Measurements from ENCODE around the gene CHD1L.
"Not testable (repeated sequence)": the region's sequence is repeated elsewhere in the genome, so short reads cannot be mapped to it uniquely, and the experiment has no call there.

Gene CHD1L

GRCh38 chr1:147242449-147243227, at the start of gene CHD1L:
Gene CHD1L, plus strand, starts transcription at chr1:147242684. Its CDS starts 20 bp downstream, at chr1:147242704.
- peak; percentile 82 for TF ChIP-seq CTCF (IDR thresholded peaks at IDR 0.05; ENCODE audit: low read depth, low read length, missing control alignments)
- DNase-seq (ENCODE audit: low read depth): peak; percentile 92
- in situ Hi-C loops (cut with HindIII; ENCODE audit: low sequenced_read_pairs): no loop called here
- peak within 1 kb of the TSS; percentile 77 for H3K4me3 ChIP-seq (ENCODE audit: low read depth, low read length)

- in situ Hi-C loops (cut with HindIII; ENCODE audit: low sequenced_read_pairs); H3K4me3 ChIP-seq (ENCODE audit: low read depth, low read length); DNase-seq (ENCODE audit: low read depth): not testable (repeated sequence)
Observed at GRCh38 chr1:147197324-147197723, 45.2 kb upstream of the CHD1L start.

- in situ Hi-C loops (cut with HindIII; ENCODE audit: low sequenced_read_pairs): no loop called here
Observed at GRCh38 chr1:147201276-147201675, 41.2 kb upstream of the CHD1L start.

GRCh38 chr1:147201786-147202185, 40.7 kb upstream of the CHD1L start:
- in situ Hi-C loops (cut with HindIII; ENCODE audit: low sequenced_read_pairs): no loop called here
- DNase-seq (ENCODE audit: low read depth): no peak
- no peak for TF ChIP-seq CTCF (IDR thresholded peaks at IDR 0.05; ENCODE audit: low read depth, low read length, missing control alignments)
- no peak overlapping the region for H3K4me3 ChIP-seq (ENCODE audit: low read depth, low read length)

More at GRCh38 chr1:147201276-147201675, 41.2 kb upstream of the CHD1L start:
- no peak for DNase-seq (ENCODE audit: low read depth)
- H3K4me3 ChIP-seq (ENCODE audit: low read depth, low read length): no peak overlapping the region
- no peak for TF ChIP-seq CTCF (IDR thresholded peaks at IDR 0.05; ENCODE audit: low read depth, low read length, missing control alignments)

GRCh38 chr1:147202576-147202975, 39.9 kb upstream of the CHD1L start:
- DNase-seq (ENCODE audit: low read depth): no peak
- no peak for TF ChIP-seq CTCF (IDR thresholded peaks at IDR 0.05; ENCODE audit: low read depth, low read length, missing control alignments)
- H3K4me3 ChIP-seq (ENCODE audit: low read depth, low read length): no peak overlapping the region
- in situ Hi-C loops (cut with HindIII; ENCODE audit: low sequenced_read_pairs): no loop called here

GRCh38 chr1:147204080-147204479, 38.4 kb upstream of the CHD1L start:
- no peak for TF ChIP-seq CTCF (IDR thresholded peaks at IDR 0.05; ENCODE audit: low read depth, low read length, missing control alignments)
- no peak for DNase-seq (ENCODE audit: low read depth)
- H3K4me3 ChIP-seq (ENCODE audit: low read depth, low read length): no peak overlapping the region
- in situ Hi-C loops (cut with HindIII; ENCODE audit: low sequenced_read_pairs): no loop called here

GRCh38 chr1:147207192-147207591, 35.3 kb upstream of the CHD1L start:
- no peak for TF ChIP-seq CTCF (IDR thresholded peaks at IDR 0.05; ENCODE audit: low read depth, low read length, missing control alignments)
- no peak for DNase-seq (ENCODE audit: low read depth)
- in situ Hi-C loops (cut with HindIII; ENCODE audit: low sequenced_read_pairs): no loop called here
- H3K4me3 ChIP-seq (ENCODE audit: low read depth, low read length): no peak overlapping the region

Measured in astrocyte of the cerebellum (primary cell).